Activated CD4-positive, alpha-beta T cell treated with anti-CD3 and anti-CD28 coated beads, Interleukin-2, amount 10 ng/mL, durations not matched to agents 24 days and 14 days (primary cell): Measurements from ENCODE around the gene MGLL. TPM values are rescaled to one million over a fixed set of nuclear protein-coding genes. Genes with fewer than 3 reads are reported as not detected.

Experiments used
- DNase-seq: peaks from one replicate; pipeline ENCODE4 v3.0.0; 2022
- H3K27ac Mint-ChIP-seq: one replicate; pipeline ENCODE4 v1.8.0; 2022; ENCODE audit warnings: mild to moderate bottlenecking, mixed read lengths
- H3K27me3 Mint-ChIP-seq: one replicate; pipeline ENCODE4 v1.8.0; 2022; ENCODE audit warnings: mixed read lengths
- H3K36me3 Mint-ChIP-seq: one replicate; pipeline ENCODE4 v1.8.0; 2022; ENCODE audit warnings: low read depth, mild to moderate bottlenecking, mixed read lengths
- H3K4me1 Mint-ChIP-seq: one replicate; pipeline ENCODE4 v1.8.0; 2021; ENCODE audit warnings: mixed read lengths
- H3K4me3 Mint-ChIP-seq: one replicate; pipeline ENCODE4 v1.8.0; 2022; ENCODE audit warnings: mild to moderate bottlenecking, moderate library complexity, mixed read lengths
- H3K9me3 Mint-ChIP-seq: one replicate; pipeline ENCODE4 v1.8.0; 2021; ENCODE audit warnings: mixed read lengths
- intact Hi-C: fragments of 100-400 bp; cut with micrococcal nuclease; formaldehyde crosslinking; loops from one replicate; pipeline ENCODE4 v1.15.1; 2023
- total RNA-seq: library from RNA; stranded (reverse); gene quantifications from 2 replicates; pipeline ENCODE4 v1.2.3, GENCODE V29; 2022

Gene MGLL
- total RNA-seq, 1 donor from 2014 or later, result 2.3 TPM

- H3K4me1 Mint-ChIP-seq, result peaks cover 6% of the 10 kb centered on the region
- H3K9me3 Mint-ChIP-seq, result peaks cover 9% of the 10 kb centered on the region
- no peak overlapping the region for H3K4me3 Mint-ChIP-seq
- intact Hi-C loops, result no loop called here
- no peak for DNase-seq
- peaks cover 1% of the 10 kb centered on the region for H3K36me3 Mint-ChIP-seq
- H3K27ac Mint-ChIP-seq, result no peak overlapping the region
- H3K27me3 Mint-ChIP-seq, result no peaks in the 10 kb centered on the region
These were observed 47.7 kb downstream of the MGLL start for GRCh38 chr3:127774647-127775046.

- Mint-ChIP-seq H3K4me1 (peaks cover 3% of the 10 kb centered on the region), H3K27ac (no peak overlapping the region), H3K27me3 (no peaks in the 10 kb centered on the region), H3K36me3 (no peaks in the 10 kb centered on the region), H3K9me3 (peaks cover 7% of the 10 kb centered on the region), H3K4me3 (no peak overlapping the region)
- intact Hi-C loops, result no loop called here
- no peak for DNase-seq
These were observed 48.4 kb downstream of the MGLL start for GRCh38 chr3:127773752-127774395.

- Mint-ChIP-seq H3K36me3 (no peaks in the 10 kb centered on the region), H3K27ac (no peak overlapping the region), H3K9me3 (peaks cover 9% of the 10 kb centered on the region), H3K4me3 (no peak overlapping the region), H3K27me3 (no peaks in the 10 kb centered on the region), H3K4me1 (peaks cover 3% of the 10 kb centered on the region)
- intact Hi-C loops, result no loop called here
- DNase-seq, result no peak
These were observed 49.2 kb downstream of the MGLL start for GRCh38 chr3:127772827-127773751.

- no peak overlapping the region for H3K4me3 Mint-ChIP-seq
- no peaks in the 10 kb centered on the region for H3K36me3 Mint-ChIP-seq
- H3K9me3 Mint-ChIP-seq, result peaks cover 13% of the 10 kb centered on the region
- no peak for DNase-seq
- intact Hi-C loops, result no loop called here
- H3K27ac Mint-ChIP-seq, result no peak overlapping the region
- H3K4me1 Mint-ChIP-seq, result peaks cover 3% of the 10 kb centered on the region
- no peaks in the 10 kb centered on the region for H3K27me3 Mint-ChIP-seq
These were observed 50.0 kb downstream of the MGLL start for GRCh38 chr3:127772273-127772672.

- H3K27me3 Mint-ChIP-seq, result no peaks in the 10 kb centered on the region
- peaks cover 3% of the 10 kb centered on the region for H3K4me1 Mint-ChIP-seq
- DNase-seq, result no peak
- no peak overlapping the region for H3K4me3 Mint-ChIP-seq
- no peak overlapping the region for H3K27ac Mint-ChIP-seq
- no peaks in the 10 kb centered on the region for H3K36me3 Mint-ChIP-seq
- intact Hi-C loops, result no loop called here
- peaks cover 9% of the 10 kb centered on the region for H3K9me3 Mint-ChIP-seq
These were observed 50.6 kb downstream of the MGLL start for GRCh38 chr3:127771746-127772145.

- no peak for DNase-seq
- intact Hi-C loops, result no loop called here
- no peak overlapping the region for H3K27ac Mint-ChIP-seq
- H3K4me3 Mint-ChIP-seq, result no peak overlapping the region
- no peaks in the 10 kb centered on the region for H3K27me3 Mint-ChIP-seq
- peaks cover 6% of the 10 kb centered on the region for H3K9me3 Mint-ChIP-seq
- peaks cover 3% of the 10 kb centered on the region for H3K4me1 Mint-ChIP-seq
- no peaks in the 10 kb centered on the region for H3K36me3 Mint-ChIP-seq
These were observed 51.5 kb downstream of the MGLL start for GRCh38 chr3:127770671-127771355.

- no peak for DNase-seq
These were observed 52.8 kb downstream of the MGLL start for GRCh38 chr3:127769284-127770081.

GRCh38 chr3:127768346-127769008 is 53.8 kb downstream of the MGLL start:
- Mint-ChIP-seq H3K27ac (no peak overlapping the region), H3K9me3 (peaks cover 6% of the 10 kb centered on the region), H3K36me3 (no peaks in the 10 kb centered on the region), H3K4me1 (peaks cover 12% of the 10 kb centered on the region), H3K4me3 (no peak overlapping the region), H3K27me3 (no peaks in the 10 kb centered on the region)
- DNase-seq, result no peak
- intact Hi-C loops, result no loop called here

More at GRCh38 chr3:127769284-127770081, 52.8 kb downstream of the MGLL start:
- Mint-ChIP-seq H3K27ac (no peak overlapping the region), H3K4me1 (peaks cover 8% of the 10 kb centered on the region), H3K9me3 (peaks cover 6% of the 10 kb centered on the region), H3K36me3 (no peaks in the 10 kb centered on the region), H3K27me3 (no peaks in the 10 kb centered on the region), H3K4me3 (no peak overlapping the region)
- intact Hi-C loops, result no loop called here

- intact Hi-C loops, result no loop called here
- Mint-ChIP-seq H3K4me1 (peaks cover 15% of the 10 kb centered on the region), H3K36me3 (no peaks in the 10 kb centered on the region), H3K27me3 (peaks cover under 1% of the 10 kb centered on the region), H3K4me3 (no peak overlapping the region), H3K27ac (no peak overlapping the region), H3K9me3 (peaks cover 6% of the 10 kb centered on the region)
- no peak for DNase-seq
These were observed 55.2 kb downstream of the MGLL start for GRCh38 chr3:127767126-127767525.

- H3K4me3 Mint-ChIP-seq, result no peak overlapping the region
- no peak for DNase-seq
- H3K4me1 Mint-ChIP-seq, result peaks cover 15% of the 10 kb centered on the region
- intact Hi-C loops, result no loop called here
- H3K36me3 Mint-ChIP-seq, result no peaks in the 10 kb centered on the region
- peaks cover 6% of the 10 kb centered on the region for H3K9me3 Mint-ChIP-seq
- peaks cover 4% of the 10 kb centered on the region for H3K27me3 Mint-ChIP-seq
- H3K27ac Mint-ChIP-seq, result no peak overlapping the region
These were observed 56.6 kb downstream of the MGLL start for GRCh38 chr3:127765735-127766134.

GRCh38 chr3:127764841-127765362 is 57.4 kb downstream of the MGLL start:
- Mint-ChIP-seq H3K27me3 (peaks cover 5% of the 10 kb centered on the region), H3K4me1 (peaks cover 15% of the 10 kb centered on the region), H3K36me3 (no peaks in the 10 kb centered on the region), H3K9me3 (peaks cover 6% of the 10 kb centered on the region), H3K27ac (peak overlapping the region; percentile 65), H3K4me3 (no peak overlapping the region)
- intact Hi-C loops, result no loop called here
- no peak for DNase-seq

GRCh38 chr3:127764301-127764700 is 58.0 kb downstream of the MGLL start:
- Mint-ChIP-seq H3K4me3 (no peak overlapping the region), H3K27me3 (peaks cover 7% of the 10 kb centered on the region), H3K4me1 (peaks cover 15% of the 10 kb centered on the region), H3K36me3 (no peaks in the 10 kb centered on the region), H3K27ac (no peak overlapping the region), H3K9me3 (peaks cover 6% of the 10 kb centered on the region)
- intact Hi-C loops, result no loop called here
- DNase-seq, result no peak

- no peak overlapping the region for H3K27ac Mint-ChIP-seq
These were observed 58.5 kb downstream of the MGLL start for GRCh38 chr3:127763816-127764215.

More at GRCh38 chr3:127763816-127764215, 58.5 kb downstream of the MGLL start:
- Mint-ChIP-seq H3K36me3 (no peaks in the 10 kb centered on the region), H3K4me1 (peaks cover 15% of the 10 kb centered on the region), H3K9me3 (peaks cover 6% of the 10 kb centered on the region), H3K27me3 (peaks cover 7% of the 10 kb centered on the region), H3K4me3 (no peak overlapping the region)
- intact Hi-C loops, result no loop called here
- DNase-seq, result no peak
